IMR-90 (cell line): ENCODE data around the gene LY9. TPM values are rescaled to one million over a fixed set of nuclear protein-coding genes. Genes with fewer than 3 reads are reported as not detected.

ENCODE experiments used
- ATAC-seq: fragments of 200-7000 bp; cut with Tn5 transposase; 2 replicates; pipeline ENCODE4 v1.9.1; 2020; ENCODE audit warnings: low read depth, mild to moderate bottlenecking, moderate library complexity
- BruUV-seq: library from RNA; stranded (reverse); fragments of 400-500 nt; replicated peaks from 2 replicates; lab custom pipeline; 2021; lab: Mats Ljungman, UMichigan
- CTCF ChIA-PET: fragments of 300-600 bp; formaldehyde crosslinking; extraction: SDS; loops from one replicate; lab custom pipeline; 2021; ENCODE audit warnings: antibody characterized with exemption; lab: Yijun Ruan, JAX
- POLR2A ChIA-PET: fragments of 300-600 bp; sonication (Branson Sonifier 250); formaldehyde crosslinking; loops from one replicate; lab custom pipeline; 2022; ENCODE audit warnings: antibody characterized with exemption; ENCODE audit not compliant: unreplicated experiment; lab: Charles Lee
- DNase-seq: peaks from one replicate; pipeline ENCODE4 v3.0.0; 2013
- H2AFZ ChIP-seq: replicated peaks from 2 replicates; pipeline ENCODE3; 2013; ENCODE audit warnings: low read length, mild to moderate bottlenecking; ENCODE audit not compliant: poor library complexity
- H2AK5ac ChIP-seq: 2 replicates; pipeline ENCODE4 v1.6.1; 2013; ENCODE audit warnings: low read depth, low read length, inconsistent platforms
- H2AK9ac ChIP-seq: replicated peaks from 2 replicates; pipeline ENCODE3; 2013; ENCODE audit warnings: mild to moderate bottlenecking, low read depth, low read length, moderate library complexity; ENCODE audit not compliant: poor library complexity
- H2BK120ac ChIP-seq: 2 replicates; pipeline ENCODE4 v1.6.1; 2013; ENCODE audit warnings: low read depth, low read length, inconsistent platforms
- H2BK15ac ChIP-seq: 3 replicates; pipeline ENCODE4 v1.6.1; 2013; ENCODE audit warnings: low read depth, low read length, inconsistent platforms
- H2BK20ac ChIP-seq: 2 replicates; pipeline ENCODE4 v1.6.1; 2013; ENCODE audit warnings: low read depth, mild to moderate bottlenecking, inconsistent platforms, low read length, moderate library complexity
- H2BK5ac ChIP-seq: 2 replicates; pipeline ENCODE4 v1.6.1; 2013; ENCODE audit warnings: mild to moderate bottlenecking, low read depth, low read length, inconsistent platforms; ENCODE audit not compliant: poor library complexity, severe bottlenecking
- H3K14ac ChIP-seq: replicated peaks from 2 replicates; pipeline ENCODE4 v1.6.1; 2013; ENCODE audit warnings: low read depth, low read length, inconsistent platforms
- H3K18ac ChIP-seq: 2 replicates; pipeline ENCODE4 v1.6.1; 2013; ENCODE audit warnings: low read depth, low read length, control low read depth
- H3K23ac ChIP-seq: 2 replicates; pipeline ENCODE4 v1.6.1; 2013; ENCODE audit warnings: low read depth, low read length, inconsistent platforms
- H3K27ac ChIP-seq: 2 replicates; pipeline ENCODE4 v1.5.1; 2013; ENCODE audit warnings: mild to moderate bottlenecking, control low read depth, low read length; ENCODE audit not compliant: insufficient read depth
- H3K27me3 ChIP-seq: 2 replicates; pipeline ENCODE4 v1.6.1; 2013; ENCODE audit warnings: low read length; ENCODE audit not compliant: control insufficient read depth, insufficient read depth
- H3K36me3 ChIP-seq: 2 replicates; pipeline ENCODE4 v1.6.1; 2013; ENCODE audit warnings: low read length, mixed read lengths; ENCODE audit not compliant: control insufficient read depth, insufficient read depth
- H3K4ac ChIP-seq: 2 replicates; pipeline ENCODE4 v1.6.1; 2013; ENCODE audit warnings: low read depth, low read length, inconsistent platforms
- H3K4me1 ChIP-seq: 2 replicates; pipeline ENCODE4 v1.6.1; 2013; ENCODE audit warnings: low read length, mixed read lengths; ENCODE audit not compliant: control insufficient read depth, insufficient read depth
- H3K4me2 ChIP-seq: 2 replicates; pipeline ENCODE4 v1.6.1; 2013; ENCODE audit warnings: low read depth, mild to moderate bottlenecking, control low read depth, low read length, moderate library complexity
- H3K4me3 ChIP-seq: 2 replicates; pipeline ENCODE4 v1.5.1; 2013; ENCODE audit warnings: low read depth, mild to moderate bottlenecking, control low read depth, low read length, moderate library complexity; ENCODE audit not compliant: insufficient read depth
- H3K56ac ChIP-seq: 2 replicates; pipeline ENCODE4 v1.6.1; 2013; ENCODE audit warnings: low read length, inconsistent platforms; ENCODE audit not compliant: insufficient read depth; ENCODE audit errors: extremely low read depth
- H3K79me1 ChIP-seq, 2 experiments: 2 replicates each; pipeline ENCODE4 v1.6.1; 2013; ENCODE audit warnings: low read length in 2 of 2, inconsistent platforms in 1 of 2, low read depth in 1 of 2
- H3K9ac ChIP-seq: 2 replicates; pipeline ENCODE4 v1.6.1; 2013; ENCODE audit warnings: low read depth, low read length, control low read depth
- H3K9me1 ChIP-seq: 2 replicates; pipeline ENCODE4 v1.6.1; 2013; ENCODE audit warnings: low read length, inconsistent platforms; ENCODE audit not compliant: insufficient read depth
- H3K9me3 ChIP-seq: 2 replicates; pipeline ENCODE4 v1.6.1; 2013; ENCODE audit warnings: low read length; ENCODE audit not compliant: control insufficient read depth, insufficient read depth
- H4K20me1 ChIP-seq: 2 replicates; pipeline ENCODE4 v1.6.1; 2013; ENCODE audit warnings: low read length, inconsistent platforms; ENCODE audit not compliant: insufficient read depth
- H4K5ac ChIP-seq: 2 replicates; pipeline ENCODE4 v1.6.1; 2013; ENCODE audit warnings: mild to moderate bottlenecking, low read depth, low read length, control low read depth
- H4K8ac ChIP-seq, 2 experiments: 2 replicates each; pipeline ENCODE4 v1.6.1; 2013; ENCODE audit warnings: low read depth in 2 of 2, low read length in 2 of 2, control low read depth in 1 of 2, inconsistent platforms in 1 of 2
- H4K91ac ChIP-seq: 2 replicates; pipeline ENCODE4 v1.6.1; 2013; ENCODE audit warnings: low read depth, low read length, inconsistent platforms; ENCODE audit not compliant: insufficient read depth
- WGBS, 2 experiments: methylation state at CpG; one replicate each; pipeline versions ENCODE4 v1.1.5 to v1.1.7; 2013; ENCODE audit warnings: missing lambda C conversion rate in 2 of 2; ENCODE audit not compliant: insufficient read length in 1 of 2; ENCODE audit errors: extremely low coverage in 2 of 2; 5-methylcytosine and 5-hydroxymethylcytosine counted together
- dilution Hi-C: fragments of 300-500 bp; cut with HindIII; formaldehyde crosslinking; loops from one replicate; pipeline ENCODE4 v1.14.3; 2018; ENCODE audit warnings: low sequenced_read_pairs; ENCODE audit not compliant: unreplicated experiment
- in situ Hi-C: fragments of 300-500 bp; cut with MboI; formaldehyde crosslinking; loops from 3 replicates; pipeline ENCODE4 v1.14.3; 2019; ENCODE audit warnings: low sequenced_read_pairs, inconsistent platforms, mixed read lengths
- intact Hi-C: fragments of 100-400 bp; cut with micrococcal nuclease; formaldehyde crosslinking; loops from 2 replicates; pipeline ENCODE4 v1.10.0; 2022
- polyA plus RNA-seq, 3 experiments: library from polyadenylated mRNA; depleted of rRNA; stranded (reverse); fragments of >200 nt; gene quantifications; 2 replicates each; pipeline ENCODE4 v1.2.3, GENCODE V29; 2012; ENCODE audit warnings: low replicate concordance in 1 of 3
- total RNA-seq: library from RNA; depleted of rRNA; stranded (reverse); fragments of >200 nt; gene quantifications from 2 replicates; pipeline ENCODE4 v1.2.3, GENCODE V29; 2012
- TF ChIP-seq, protein P1 (sequence below): fragments of 150-350 bp; IDR thresholded peaks from 2 replicates; pipeline ENCODE4 v1.6.1; 2016; ENCODE audit warnings: low read depth, mild to moderate bottlenecking, low read length, moderate library complexity, borderline replicate concordance

The LY9 gene
- total and polyA plus RNA-seq, 2 of the 4 experiments (the other 2 are of a cell fraction): not detected

DNA sequence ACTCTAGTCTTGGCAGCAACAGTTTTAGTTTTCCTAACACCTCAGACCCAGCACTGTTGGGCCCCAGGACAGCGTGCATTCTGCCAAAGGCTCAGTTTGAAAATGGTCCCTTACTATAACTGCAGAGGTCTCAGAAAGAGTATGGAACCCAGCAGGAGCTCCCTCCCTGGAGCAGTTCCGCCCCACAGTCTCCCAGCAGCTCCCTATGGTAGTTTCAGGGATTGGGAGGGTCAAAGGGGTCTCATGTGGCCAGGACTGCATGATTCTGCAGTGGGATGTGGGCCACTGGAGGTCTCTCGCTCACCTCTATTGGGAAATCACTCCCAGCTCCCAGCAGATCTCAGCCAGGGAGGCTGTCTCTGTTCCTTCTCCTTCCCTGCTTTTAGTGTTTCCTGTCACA lies 12.3 kb downstream of the LY9 start:
- Histone ChIP-seq H3K56ac (no peak overlapping the region), H3K9me3 (0 out of 2 replicates have a peak, but pooled peaks cover 3% of the 10 kb centered on the region), H2BK120ac (no peak overlapping the region), H4K20me1 (no peaks in the 10 kb centered on the region), H4K5ac (no peak overlapping the region), H3K36me3 (no peaks in the 10 kb centered on the region), H3K18ac (no peak overlapping the region), H2AFZ (no peak overlapping the region), H3K79me1 (no peaks in the 10 kb centered on the region), H4K91ac (no peak overlapping the region), H2BK5ac (no peak overlapping the region), H3K27ac (no peak overlapping the region), H2AK9ac (no peak overlapping the region), H3K14ac (no peak overlapping the region), H3K9ac (no peak overlapping the region), H3K4me2 (no peak overlapping the region), H2AK5ac (no peak overlapping the region), H2BK15ac (no peak overlapping the region), H3K27me3 (no peaks in the 10 kb centered on the region), H3K4ac (no peak overlapping the region), H3K9me1 (no peaks in the 10 kb centered on the region), H3K4me1 (no peaks in the 10 kb centered on the region), H3K4me3 (no peak overlapping the region), H2BK20ac (no peak overlapping the region), H3K23ac (no peak overlapping the region), H4K8ac (no peak overlapping the region)
- in situ Hi-C loops: no loop called here
- no peak for ATAC-seq
- dilution Hi-C loops: no loop called here
- WGBS, 2 experiments: no CpG with 5 or more reads among the region's 3 CpGs
- TF ChIP-seq, protein P1, sequence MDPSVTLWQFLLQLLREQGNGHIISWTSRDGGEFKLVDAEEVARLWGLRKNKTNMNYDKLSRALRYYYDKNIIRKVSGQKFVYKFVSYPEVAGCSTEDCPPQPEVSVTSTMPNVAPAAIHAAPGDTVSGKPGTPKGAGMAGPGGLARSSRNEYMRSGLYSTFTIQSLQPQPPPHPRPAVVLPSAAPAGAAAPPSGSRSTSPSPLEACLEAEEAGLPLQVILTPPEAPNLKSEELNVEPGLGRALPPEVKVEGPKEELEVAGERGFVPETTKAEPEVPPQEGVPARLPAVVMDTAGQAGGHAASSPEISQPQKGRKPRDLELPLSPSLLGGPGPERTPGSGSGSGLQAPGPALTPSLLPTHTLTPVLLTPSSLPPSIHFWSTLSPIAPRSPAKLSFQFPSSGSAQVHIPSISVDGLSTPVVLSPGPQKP: no peak
- no TSS peak for BruUV-seq
- intact Hi-C loops: no loop called here
- DNase-seq: no peak
- CTCF ChIA-PET: no interaction called here
- POLR2A ChIA-PET: no interaction called here
